Measurements from ENCODE around the gene ZNF322. TPM values are rescaled to one million over a fixed set of nuclear protein-coding genes. Genes with fewer than 3 reads are reported as not detected.

ZNF322 gene
- total and polyA plus RNA-seq, 10 donors: 6.1 to 25.9 (median 20.3) TPM

GRCh38 chr6:26627843-26628242 is 31.7 kb downstream of the ZNF322 start:
- Histone ChIP-seq H3K36me3 (no peaks in the 10 kb centered on the region), H3K4me1 (no peaks in the 10 kb centered on the region), H3K9me3 (peaks cover 0 to 30% (median 11%) of the 10 kb centered on the region in 8 donors), H3K27me3 (replicated peaks in 1 of 7) (no peaks in the 10 kb centered on the region), H3K27ac (no peak overlapping the region), H3K4me3 (no peak overlapping the region)
- 84 to 91% (median 87%) methylated on average over 7 of the region's 7 CpGs for WGBS, 5 donors
- no peak for DNase-seq
- intact Hi-C loops (cut with DNase I; ENCODE audit: low total_unique reads): no loop called here
- TF ChIP-seq POLR2A (IDR thresholded peaks at IDR 0.05): no peak
- TF ChIP-seq POLR2AphosphoS5 (IDR thresholded peaks at IDR 0.05): no peak
- no peak for TF ChIP-seq CTCF (IDR thresholded peaks at IDR 0.05 in 8 of 11, conservative IDR thresholded peaks at IDR 0.05 in 3 of 11)

GRCh38 chr6:26624557-26624956 is 35.0 kb downstream of the ZNF322 start:
- Histone ChIP-seq H3K27me3 (replicated peaks in 1 of 7) (peaks cover 0 to 5% (median 0%) of the 10 kb centered on the region in 7 donors), H3K36me3 (no peaks in the 10 kb centered on the region), H3K27ac (no peak overlapping the region), H3K4me1 (no peaks in the 10 kb centered on the region), H3K4me3 (no peak overlapping the region), H3K9me3 (peaks cover 0 to 21% (median 11%) of the 10 kb centered on the region in 8 donors)
- TF ChIP-seq POLR2A (IDR thresholded peaks at IDR 0.05) (no peak), POLR2AphosphoS5 (IDR thresholded peaks at IDR 0.05) (no peak), CTCF (IDR thresholded peaks at IDR 0.05 in 8 of 11, conservative IDR thresholded peaks at IDR 0.05 in 3 of 11) (no peak)
- DNase-seq: no peak
- intact Hi-C loops (cut with DNase I; ENCODE audit: low total_unique reads): no loop called here
- 82 to 98% (median 94%) methylated on average over 1 of the region's 1 CpG for WGBS, 5 donors

GRCh38 chr6:26623339-26623859 is 36.1 kb downstream of the ZNF322 start:
- TF ChIP-seq CTCF (IDR thresholded peaks at IDR 0.05 in 8 of 11, conservative IDR thresholded peaks at IDR 0.05 in 3 of 11) (no peak), POLR2A (IDR thresholded peaks at IDR 0.05) (no peak), POLR2AphosphoS5 (IDR thresholded peaks at IDR 0.05) (no peak)
- Histone ChIP-seq H3K36me3 (no peaks in the 10 kb centered on the region), H3K9me3 (peaks cover 0 to 21% (median 11%) of the 10 kb centered on the region in 8 donors), H3K27me3 (replicated peaks in 1 of 7) (peaks cover 0 to 5% (median 0%) of the 10 kb centered on the region in 7 donors), H3K27ac (no peak overlapping the region), H3K4me3 (no peak overlapping the region), H3K4me1 (no peaks in the 10 kb centered on the region)
- no peak for DNase-seq
- WGBS, 5 donors: 0 to 98% (median 62%) methylated on average over 1 of the region's 1 CpG
- intact Hi-C loops (cut with DNase I; ENCODE audit: low total_unique reads): no loop called here

- peaks cover 2 to 64% (median 27%) of the 10 kb centered on the region in 7 donors for H3K27me3 ChIP-seq (replicated peaks in 1 of 7)
- intact Hi-C loops (cut with DNase I; ENCODE audit: low total_unique reads): no loop called here
Measured at GRCh38 chr6:26613689-26614683, 45.6 kb downstream of the ZNF322 start.

More at GRCh38 chr6:26613689-26614683, 45.6 kb downstream of the ZNF322 start:
- 2 to 7% (median 4%) methylated on average over 59 to 68 of the region's 68 CpGs for WGBS, 5 donors
- DNase-seq: no peak
- Histone ChIP-seq H3K9me3 (peaks cover 0 to 15% (median 5%) of the 10 kb centered on the region in 8 donors), H3K27ac (no peak overlapping the region), H3K4me3 (peak overlapping the region; percentile 4 to 62 (median 24)), H3K36me3 (no peaks in the 10 kb centered on the region), H3K4me1 (peaks cover 0 to 18% (median 15%) of the 10 kb centered on the region in 6 donors)
- no peak for TF ChIP-seq POLR2A (IDR thresholded peaks at IDR 0.05)
- TF ChIP-seq CTCF (IDR thresholded peaks at IDR 0.05 in 8 of 11, conservative IDR thresholded peaks at IDR 0.05 in 3 of 11): no peak
